Measurements from ENCODE around the gene LRRC19. TPM values are rescaled to one million over a fixed set of nuclear protein-coding genes. Genes with fewer than 3 reads are reported as not detected.

LRRC19 gene
- total RNA-seq, 4 donors from 2014 or later = 6.6 to 102 (median 54.4) TPM

DNA sequence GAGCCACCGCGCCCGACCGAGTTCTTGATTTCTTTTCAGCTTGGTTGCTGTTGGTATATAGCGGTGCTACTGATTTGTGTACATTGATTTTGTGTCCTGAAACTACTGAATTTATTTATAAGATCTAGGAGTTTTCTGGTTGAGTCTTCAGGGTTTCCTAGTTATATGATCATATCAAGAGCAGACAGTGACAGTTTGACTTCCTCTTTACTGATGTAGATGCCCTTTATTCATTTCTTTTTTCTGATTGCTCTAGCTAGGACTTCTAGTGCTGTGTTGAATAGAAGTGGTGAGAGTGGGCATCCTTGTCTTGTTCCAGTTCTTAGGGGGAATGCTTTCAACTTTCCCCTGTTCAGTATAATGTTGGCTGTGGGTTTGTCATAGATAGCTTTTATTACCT lies 17.4 kb upstream of the LRRC19 start:
- Histone ChIP-seq H3K9me3 (no peaks in the 10 kb centered on the region), H3K27ac (no peak overlapping the region), H3K36me3 (peaks cover 0 to 31% (median 0%) of the 10 kb centered on the region in 3 donors), H3K4me3 (no peak overlapping the region), H3K4me1 (no peaks in the 10 kb centered on the region), H3K27me3 (no peaks in the 10 kb centered on the region)
- TF ChIP-seq, protein P1, sequence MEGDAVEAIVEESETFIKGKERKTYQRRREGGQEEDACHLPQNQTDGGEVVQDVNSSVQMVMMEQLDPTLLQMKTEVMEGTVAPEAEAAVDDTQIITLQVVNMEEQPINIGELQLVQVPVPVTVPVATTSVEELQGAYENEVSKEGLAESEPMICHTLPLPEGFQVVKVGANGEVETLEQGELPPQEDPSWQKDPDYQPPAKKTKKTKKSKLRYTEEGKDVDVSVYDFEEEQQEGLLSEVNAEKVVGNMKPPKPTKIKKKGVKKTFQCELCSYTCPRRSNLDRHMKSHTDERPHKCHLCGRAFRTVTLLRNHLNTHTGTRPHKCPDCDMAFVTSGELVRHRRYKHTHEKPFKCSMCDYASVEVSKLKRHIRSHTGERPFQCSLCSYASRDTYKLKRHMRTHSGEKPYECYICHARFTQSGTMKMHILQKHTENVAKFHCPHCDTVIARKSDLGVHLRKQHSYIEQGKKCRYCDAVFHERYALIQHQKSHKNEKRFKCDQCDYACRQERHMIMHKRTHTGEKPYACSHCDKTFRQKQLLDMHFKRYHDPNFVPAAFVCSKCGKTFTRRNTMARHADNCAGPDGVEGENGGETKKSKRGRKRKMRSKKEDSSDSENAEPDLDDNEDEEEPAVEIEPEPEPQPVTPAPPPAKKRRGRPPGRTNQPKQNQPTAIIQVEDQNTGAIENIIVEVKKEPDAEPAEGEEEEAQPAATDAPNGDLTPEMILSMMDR (IDR thresholded peaks at IDR 0.05) = no peak
- no peak for TF ChIP-seq POLR2A (IDR thresholded peaks at IDR 0.05)
- no peak for DNase-seq

DNA sequence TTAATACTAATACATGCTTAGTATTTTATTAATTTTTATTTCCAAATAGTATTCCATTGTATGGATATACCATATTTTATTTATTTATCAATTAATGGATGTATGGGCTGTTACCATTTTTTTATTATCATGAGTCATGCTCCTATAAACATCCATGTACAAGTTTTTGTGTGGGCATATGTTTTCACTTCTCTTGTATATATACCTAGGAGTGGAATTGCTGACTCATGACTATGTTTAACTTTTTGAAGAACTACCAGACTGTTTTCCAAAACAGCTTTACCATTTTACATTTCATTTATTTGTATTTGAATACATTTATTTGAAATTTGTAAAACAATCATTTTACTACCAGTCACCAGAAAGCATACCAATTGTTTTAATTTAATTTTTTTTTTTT lies 14.1 kb upstream of the LRRC19 start:
- TF ChIP-seq, protein P1 (IDR thresholded peaks at IDR 0.05) = no peak
- TF ChIP-seq POLR2A (IDR thresholded peaks at IDR 0.05) = no peak
- peaks cover 0 to 39% (median 0%) of the 10 kb centered on the region in 3 donors for H3K36me3 ChIP-seq
- no peak overlapping the region for H3K27ac ChIP-seq
- H3K9me3 ChIP-seq = no peaks in the 10 kb centered on the region
- no peaks in the 10 kb centered on the region for H3K27me3 ChIP-seq
- H3K4me1 ChIP-seq = no peaks in the 10 kb centered on the region
- no peak for DNase-seq
- H3K4me3 ChIP-seq = no peak overlapping the region

DNA sequence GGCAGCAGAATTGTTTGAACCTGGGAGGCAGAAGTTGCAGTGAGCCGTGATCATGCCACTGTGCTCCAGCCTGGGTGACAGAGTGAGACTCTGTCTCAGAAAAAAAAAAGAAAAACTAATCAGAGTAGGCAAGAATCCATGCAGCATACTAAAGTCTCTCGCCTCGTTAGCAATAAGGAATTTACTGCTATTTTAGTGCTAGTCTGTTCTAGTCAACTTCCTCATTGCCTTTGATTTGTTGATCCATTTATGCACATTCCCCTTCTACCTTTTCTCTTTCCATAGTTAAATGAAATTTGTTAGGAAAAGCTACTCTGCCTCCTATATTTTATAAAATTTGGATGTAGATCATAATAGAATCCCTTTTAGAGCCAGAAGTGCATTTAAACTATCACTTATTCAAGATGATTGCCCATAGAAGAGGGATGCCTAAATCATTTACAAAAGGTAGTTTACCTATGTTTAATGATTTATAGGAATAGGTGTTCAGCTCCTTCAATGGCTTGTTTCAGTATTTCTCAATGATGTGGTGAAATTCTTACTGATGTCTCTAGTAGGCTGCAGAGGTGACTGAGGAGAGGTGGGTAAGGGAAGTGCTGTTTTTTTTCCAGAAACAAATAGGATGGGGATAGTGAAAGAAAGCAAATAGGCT lies 1.9 kb downstream of the LRRC19 start:
- Histone ChIP-seq H3K4me1 (no peaks in the 10 kb centered on the region), H3K36me3 (peaks cover 0 to 4% (median 0%) of the 10 kb centered on the region in 3 donors), H3K4me3 (peak overlapping the region in 2 of 4 donors; percentile 47 to 51), H3K9me3 (no peaks in the 10 kb centered on the region), H3K27me3 (no peaks in the 10 kb centered on the region), H3K27ac (peak overlapping the region in 3 of 4 donors; percentile 25 to 75 (median 69))
- peak; percentile 59 to 69 for TF ChIP-seq POLR2A (IDR thresholded peaks at IDR 0.05)
- TF ChIP-seq, protein P1 (IDR thresholded peaks at IDR 0.05) = peak in 1 of 6 experiments; percentile 11
- no peak for DNase-seq

DNA sequence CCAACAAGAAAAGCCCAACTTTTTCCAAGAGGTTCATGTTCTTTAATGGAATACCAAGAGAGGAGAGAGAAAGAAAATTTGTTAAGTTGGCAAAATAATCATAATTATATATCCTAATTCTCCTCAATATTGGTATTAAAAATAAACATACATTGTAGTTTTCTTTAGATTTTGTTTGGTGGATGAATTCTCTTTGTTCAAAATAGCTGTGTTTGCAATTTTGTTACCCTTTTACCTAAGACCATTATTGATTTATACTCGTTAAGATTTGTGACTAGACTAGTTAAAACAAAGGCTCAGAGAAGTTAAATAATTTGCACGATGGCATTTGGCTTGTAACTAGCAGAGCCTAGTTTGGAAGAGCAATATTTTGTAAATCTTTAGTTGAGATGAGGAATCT lies 9.7 kb downstream of the LRRC19 start:
- no peak overlapping the region for H3K4me3 ChIP-seq
- H3K4me1 ChIP-seq = no peaks in the 10 kb centered on the region
- no peaks in the 10 kb centered on the region for H3K27me3 ChIP-seq
- H3K9me3 ChIP-seq = no peaks in the 10 kb centered on the region
- no peak for DNase-seq
- no peak for TF ChIP-seq POLR2A (IDR thresholded peaks at IDR 0.05)
- TF ChIP-seq, protein P1 (IDR thresholded peaks at IDR 0.05) = no peak
- peaks cover 0 to 35% (median 0%) of the 10 kb centered on the region in 3 donors for H3K36me3 ChIP-seq
- no peak overlapping the region for H3K27ac ChIP-seq

DNA sequence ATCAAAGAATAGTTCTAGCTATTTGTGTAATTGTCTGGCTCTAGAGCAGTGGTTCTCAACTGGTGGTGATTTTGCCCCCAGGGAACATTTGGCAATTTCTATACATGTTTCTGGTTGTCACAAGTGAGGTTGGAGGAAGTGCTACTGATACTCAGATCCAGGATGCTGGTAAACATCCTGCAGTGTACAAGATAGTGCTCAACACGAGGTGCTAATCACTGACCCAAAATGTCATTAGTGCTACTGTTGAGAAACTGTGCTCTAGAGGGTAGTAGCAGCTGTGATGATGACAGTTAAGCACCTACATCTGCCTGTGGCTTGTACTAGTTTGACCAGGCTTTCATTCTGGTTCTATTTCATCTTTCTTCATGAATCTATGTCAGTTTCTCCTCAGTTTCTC lies 22.1 kb downstream of the LRRC19 start:
- no peak for TF ChIP-seq POLR2A (IDR thresholded peaks at IDR 0.05)
- TF ChIP-seq, protein P1 (IDR thresholded peaks at IDR 0.05) = no peak
- peaks cover 0 to 27% (median 0%) of the 10 kb centered on the region in 3 donors for H3K36me3 ChIP-seq

More for the DNA sequence above, 22.1 kb downstream of the LRRC19 start:
- no peak overlapping the region for H3K27ac ChIP-seq
- no peaks in the 10 kb centered on the region for H3K4me1 ChIP-seq
- no peak for DNase-seq
- no peak overlapping the region for H3K4me3 ChIP-seq
- no peaks in the 10 kb centered on the region for H3K9me3 ChIP-seq
- H3K27me3 ChIP-seq = no peaks in the 10 kb centered on the region
